ENCODE results near the gene MCM8.

- TF ChIP-seq POLR2A (IDR thresholded peaks at IDR 0.05; ENCODE audit: low read length) (no peak), GATA1 (IDR thresholded peaks at IDR 0.05; ENCODE audit: low read depth, low read length) (no peak)
Measured at GRCh38 chr20:5918856-5919625, 31.4 kb upstream of the MCM8 start.

Measured in erythroblast (primary cell).